Dermis blood vessel endothelial cell (primary cell): ENCODE measurements around the gene FOXD2. TPM values are rescaled to one million over a fixed set of nuclear protein-coding genes. Genes with fewer than 3 reads are reported as not detected.
"Not testable (repeated sequence)": the region's sequence is repeated elsewhere in the genome, so short reads cannot be mapped to it uniquely, and the experiment has no call there.

Experiments
- DNase-seq: peaks from one replicate; pipeline ENCODE4 v3.0.0; 2010
- total RNA-seq: library from RNA; depleted of rRNA; stranded (reverse); fragments of >200 nt; gene quantifications from 2 replicates; pipeline ENCODE4 v1.2.3, GENCODE V29; 2014

The FOXD2 gene
- total RNA-seq, 1 donor from 2014 or later, result under 0.01 TPM

DNA sequence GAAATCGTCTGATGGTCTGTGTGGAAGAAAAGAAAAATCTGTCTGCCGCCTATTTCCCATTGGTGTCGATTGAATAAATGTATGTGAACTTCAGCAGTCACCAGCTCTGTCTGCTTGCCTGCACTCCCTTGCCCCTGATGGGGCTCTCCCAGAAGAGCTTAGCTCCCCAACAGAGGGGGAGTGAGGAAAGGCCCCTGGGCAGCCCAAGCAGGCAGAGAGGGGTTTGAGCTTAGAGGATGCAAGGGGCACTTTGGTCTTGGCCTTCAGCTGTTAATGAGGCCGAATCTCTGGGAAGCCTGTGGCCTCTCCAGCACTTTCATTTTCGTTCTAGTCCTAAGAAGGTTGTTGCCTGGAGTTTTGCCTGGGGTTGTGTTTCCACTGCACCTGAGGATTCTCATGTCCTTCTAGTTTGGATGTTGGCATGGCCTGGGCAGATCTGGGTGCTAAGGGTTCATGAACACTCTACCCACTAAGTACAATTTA, 2.8 kb downstream of the FOXD2 start:
- DNase-seq, result no peak

DNA sequence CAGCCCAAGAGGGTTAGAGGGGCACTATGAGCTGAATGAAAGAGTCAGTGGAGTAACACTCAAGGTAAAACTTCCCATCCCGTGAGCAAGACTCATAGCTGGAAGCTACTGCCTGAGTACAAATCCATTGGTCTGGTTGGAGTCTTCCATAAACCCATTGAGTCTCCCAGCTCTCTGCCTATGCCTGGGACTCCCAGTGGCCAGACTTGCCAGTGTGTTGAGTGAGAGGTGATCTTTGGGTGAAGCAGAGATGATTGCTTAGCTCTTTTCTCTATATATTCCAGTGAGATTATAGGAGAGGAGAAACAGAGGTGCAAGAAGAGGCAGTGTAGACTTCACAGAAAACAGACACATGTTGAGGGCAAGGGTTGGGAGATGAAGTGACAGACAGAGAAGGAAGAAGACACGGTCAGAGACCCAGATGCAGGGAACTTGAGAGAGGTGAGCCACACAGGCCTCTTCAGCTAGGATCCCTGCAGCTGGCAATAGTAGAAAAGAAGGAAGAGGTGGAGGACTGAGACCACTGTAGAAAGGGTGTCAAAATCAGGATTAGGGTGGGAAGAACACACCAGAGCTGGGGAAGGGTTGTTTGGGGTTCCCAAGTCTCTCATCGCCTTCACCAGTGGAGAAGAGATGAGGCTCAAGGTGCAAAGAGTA, 3.7 kb downstream of the FOXD2 start:
- DNase-seq, result no peak

DNA sequence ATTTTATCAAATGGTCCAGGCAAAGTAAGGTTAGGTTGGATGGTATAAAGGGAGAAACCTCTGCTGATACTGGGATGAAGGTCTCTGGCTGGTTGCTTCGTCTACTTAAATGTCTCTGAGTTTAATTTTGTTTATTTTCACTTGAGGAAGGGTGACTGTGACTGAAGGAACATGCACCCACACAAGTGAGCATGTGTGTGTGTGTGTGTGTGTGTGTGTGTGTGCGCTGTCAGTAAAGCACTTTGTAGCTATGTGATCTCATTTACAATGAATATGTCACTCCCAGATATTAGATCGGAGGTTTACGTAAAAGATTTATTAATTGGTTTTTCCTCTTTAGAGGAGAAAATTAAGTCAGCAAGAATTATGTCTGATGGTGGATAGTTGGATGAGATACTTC, 4.4 kb downstream of the FOXD2 start:
- no peak for DNase-seq

DNA sequence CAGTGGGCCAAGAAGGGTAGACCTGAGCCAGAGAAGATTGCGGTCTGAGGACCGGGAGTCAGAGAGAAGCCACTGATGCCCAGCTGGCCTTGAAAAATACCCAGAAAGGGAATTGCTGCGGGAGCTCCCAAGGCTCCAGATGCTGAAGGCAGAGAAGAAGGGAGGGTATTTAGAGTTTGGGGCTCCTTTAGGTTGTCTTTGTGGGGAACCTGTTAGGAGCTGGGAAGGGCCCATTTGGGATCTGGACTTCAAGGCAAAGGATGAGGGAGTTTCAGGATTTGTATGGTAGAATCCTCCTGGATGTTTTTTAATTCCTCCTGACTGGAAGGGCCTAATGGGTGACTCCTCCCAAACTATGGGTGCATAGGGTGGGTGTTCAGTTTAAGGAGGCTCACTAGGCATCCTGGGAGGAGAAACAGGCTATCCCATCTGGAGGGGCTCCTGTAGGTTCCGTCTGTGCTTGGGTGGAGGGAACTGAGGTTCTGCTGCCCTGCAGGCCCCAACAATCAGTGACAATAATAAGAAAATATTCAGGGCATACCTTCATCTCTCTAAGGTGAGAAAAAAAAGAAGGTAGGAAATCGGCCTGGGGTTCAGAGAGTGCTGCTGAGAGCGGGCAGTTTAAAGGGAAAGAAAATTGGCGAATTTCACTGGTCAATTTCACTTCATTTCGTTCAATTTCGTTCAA, 5.1 kb downstream of the FOXD2 start:
- DNase-seq, result no peak

DNA sequence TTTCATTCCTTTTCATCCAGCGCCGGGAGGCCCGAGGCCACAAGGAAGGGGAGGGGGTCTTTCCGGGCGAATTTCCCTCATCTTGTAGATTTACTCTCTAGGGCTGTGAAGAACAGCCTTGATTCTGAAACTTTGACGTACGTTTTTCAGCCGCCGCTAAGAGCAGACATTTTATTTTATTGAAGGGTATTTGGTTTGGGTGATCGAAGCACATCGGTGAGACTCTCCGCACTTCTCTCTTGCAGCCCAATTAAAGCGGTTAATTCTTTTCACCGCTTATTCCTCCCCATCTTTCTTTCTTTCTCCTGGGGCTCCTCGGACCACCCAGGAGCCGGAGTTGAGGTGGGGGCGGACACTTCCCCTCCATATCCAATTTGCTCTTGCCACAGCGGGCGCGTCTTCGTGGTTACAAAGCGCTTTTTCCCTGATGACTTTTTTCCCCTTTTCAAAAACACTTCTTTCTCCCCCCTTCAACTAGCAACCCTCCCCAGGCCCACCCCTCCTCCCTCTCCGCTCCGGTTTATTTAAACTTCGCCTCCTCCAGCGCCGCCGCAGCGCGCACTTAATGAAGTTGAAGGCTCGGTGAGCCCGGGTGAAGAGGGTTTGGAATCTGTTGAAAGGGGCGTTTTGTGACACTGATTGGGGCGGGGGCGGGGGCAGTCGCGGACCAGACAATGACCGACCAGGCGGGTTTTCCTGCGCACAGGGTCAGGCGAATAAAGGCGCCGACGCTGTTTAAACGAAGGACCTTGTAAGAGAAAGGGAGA, 5.9 kb downstream of the FOXD2 start:
- DNase-seq, result no peak

DNA sequence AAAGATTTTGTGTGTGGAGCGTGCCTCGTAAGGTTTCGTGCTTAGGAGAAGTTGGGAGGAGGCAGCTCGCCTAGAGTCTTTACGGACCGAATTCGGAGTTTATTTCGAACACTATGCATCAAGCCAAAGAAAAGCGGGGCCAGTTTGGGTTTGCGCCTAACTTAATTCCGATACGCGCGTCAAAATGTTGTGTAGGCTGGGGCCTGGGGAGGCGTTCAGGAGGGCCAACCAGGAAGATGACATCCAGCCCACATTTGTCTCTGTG, 6.4 kb downstream of the FOXD2 start:
- no peak for DNase-seq

DNA sequence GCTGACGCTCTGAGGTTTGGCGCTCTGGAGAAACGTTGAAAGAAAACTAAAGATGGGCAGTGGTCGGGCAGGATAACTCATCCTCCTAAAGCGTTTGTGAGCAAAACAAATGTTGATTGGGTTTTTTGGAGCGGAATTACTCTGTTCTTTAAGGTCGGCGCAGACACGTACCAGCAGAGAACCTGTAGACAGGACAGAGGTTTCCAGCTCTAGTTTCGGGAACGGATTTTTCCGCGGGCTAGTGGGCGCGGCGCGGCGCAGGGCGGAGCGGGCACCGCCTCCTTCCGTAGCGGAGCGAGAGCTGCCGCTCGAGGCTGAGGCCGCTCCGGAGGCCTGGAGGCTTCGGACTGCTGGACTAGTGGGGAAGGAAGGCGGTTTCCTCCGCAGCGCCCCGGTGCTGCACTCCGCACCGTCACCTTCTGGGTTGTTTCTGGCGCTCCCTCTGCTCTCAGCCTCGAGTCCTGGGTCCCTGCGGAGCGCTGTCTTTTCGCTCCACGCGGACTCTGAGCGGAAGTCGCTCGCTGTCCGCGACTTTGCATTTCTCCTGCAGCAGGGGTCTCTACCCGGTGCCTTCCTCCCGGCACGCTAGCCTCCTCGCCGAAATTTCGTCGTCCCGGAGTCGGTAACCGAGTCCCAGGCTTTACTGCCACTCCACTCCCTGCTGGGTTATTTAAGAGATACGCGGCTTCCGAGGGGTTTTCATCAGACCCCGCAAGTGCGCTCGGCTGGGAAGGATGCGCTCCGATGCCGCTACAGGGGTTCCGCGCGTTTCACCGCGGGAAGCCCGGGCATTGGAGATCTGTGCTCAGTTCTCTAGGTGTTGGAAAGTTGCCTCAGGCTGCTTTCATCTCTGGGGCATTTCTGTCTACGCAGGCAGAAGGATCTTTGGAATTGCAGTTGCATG, 7.0 kb downstream of the FOXD2 start:
- DNase-seq, result no peak

DNA sequence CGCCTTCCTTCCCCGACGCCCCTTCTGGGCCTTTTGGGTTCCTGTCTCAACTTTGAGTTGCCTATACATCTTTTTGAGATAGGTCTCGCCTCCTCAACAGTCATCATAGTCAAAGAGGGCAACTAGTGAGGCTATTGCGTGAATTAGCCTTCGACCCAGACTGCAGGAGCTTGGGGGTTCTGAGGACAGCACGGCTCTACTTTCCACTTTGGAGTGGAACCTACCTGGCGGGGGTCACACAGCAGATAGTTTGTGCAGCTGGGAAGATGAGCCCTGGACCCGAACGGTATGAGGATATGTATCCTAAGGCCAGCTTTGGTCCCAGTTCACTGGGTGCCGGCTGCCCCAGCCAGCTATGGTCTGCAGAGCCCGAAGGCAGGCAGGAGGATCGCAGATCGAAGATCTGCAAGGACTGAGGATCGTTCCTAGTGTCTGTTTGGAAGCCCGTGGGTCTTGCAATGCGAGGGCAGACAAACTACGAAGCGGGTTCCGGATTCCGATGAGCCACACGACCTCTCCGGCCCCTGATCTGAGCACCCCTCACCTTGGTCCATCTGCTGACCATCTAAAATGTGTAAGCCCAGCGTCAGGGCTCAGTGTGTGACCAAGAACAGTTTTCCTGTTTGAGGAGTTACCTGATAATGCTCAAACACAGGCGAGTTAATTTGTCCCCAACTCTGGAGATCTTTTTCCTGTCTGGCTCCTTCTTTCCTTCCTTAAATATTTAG, 8.1 kb downstream of the FOXD2 start:
- no peak for DNase-seq

DNA sequence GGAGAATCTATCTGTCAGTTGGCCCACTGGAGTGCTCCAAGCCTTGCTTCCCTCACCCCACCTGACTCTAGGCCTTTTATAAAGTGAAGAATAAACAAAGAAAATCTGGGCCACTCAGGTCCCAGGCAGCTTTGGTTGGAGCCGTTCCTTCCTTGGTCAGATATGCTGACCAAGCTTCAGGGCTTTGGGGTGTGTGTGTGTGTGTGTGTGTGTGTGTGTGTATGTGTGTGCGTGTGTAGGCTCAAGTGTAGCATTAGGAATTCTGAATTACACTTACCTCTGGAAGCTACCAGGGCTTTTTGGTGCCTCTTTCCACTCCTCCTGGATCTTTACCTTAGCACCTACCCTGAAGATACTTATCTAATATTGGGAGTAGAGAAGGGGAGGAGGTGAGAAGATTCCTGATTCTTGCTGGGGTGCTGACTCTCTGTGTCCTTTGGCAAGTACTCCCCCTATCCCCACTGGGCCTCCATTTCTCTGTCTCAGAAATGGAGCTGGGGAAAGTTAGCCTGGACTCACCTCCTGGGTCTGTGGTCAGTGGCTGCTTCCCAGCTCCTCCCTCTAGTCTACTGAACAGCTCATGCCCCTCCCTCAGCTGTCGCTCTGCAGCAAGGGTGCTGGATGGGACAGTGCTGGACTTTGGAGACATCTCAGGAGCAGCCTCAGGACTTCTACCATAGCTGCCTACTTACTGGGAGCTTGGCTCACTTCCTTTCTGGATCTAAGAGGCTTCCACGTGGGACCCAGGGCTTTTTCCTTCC, 10.8 kb downstream of the FOXD2 start:
- DNase-seq, result no peak

DNA sequence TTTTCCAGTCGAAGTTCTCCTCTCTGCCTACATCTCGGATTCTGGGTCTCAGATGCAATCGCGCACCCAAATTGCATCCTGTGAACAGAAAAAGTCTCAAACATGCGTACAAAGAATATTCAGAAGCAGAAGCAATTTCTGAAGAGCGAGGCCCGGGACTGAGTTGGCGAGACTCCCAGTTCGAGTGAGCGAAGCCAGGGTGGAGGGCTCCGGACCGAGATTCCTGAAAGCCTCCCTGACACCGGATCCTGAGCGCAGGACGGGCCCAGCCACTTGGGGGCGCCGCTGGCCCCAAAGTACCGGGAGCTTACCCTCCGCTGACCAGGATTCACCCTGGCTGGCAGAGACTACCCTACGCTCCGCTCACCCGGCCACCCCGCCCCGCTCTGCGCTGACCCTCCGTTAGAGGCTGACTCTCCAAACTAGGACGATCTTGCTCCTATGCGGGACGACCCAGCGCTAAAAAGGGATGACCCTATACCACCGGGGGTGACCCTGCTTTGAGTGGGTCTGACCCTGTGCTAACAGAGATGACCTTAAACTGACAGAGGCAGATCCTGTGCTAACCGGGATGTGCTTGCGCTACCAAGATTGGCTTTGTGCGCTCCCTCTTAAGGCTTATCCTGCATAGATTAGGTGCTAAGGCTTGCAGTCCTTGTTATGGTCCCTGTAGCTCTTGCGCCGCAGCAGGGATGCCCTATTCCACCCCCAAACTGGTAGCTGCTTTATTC, 12.1 kb downstream of the FOXD2 start:
- peak; percentile 47 for DNase-seq

DNA sequence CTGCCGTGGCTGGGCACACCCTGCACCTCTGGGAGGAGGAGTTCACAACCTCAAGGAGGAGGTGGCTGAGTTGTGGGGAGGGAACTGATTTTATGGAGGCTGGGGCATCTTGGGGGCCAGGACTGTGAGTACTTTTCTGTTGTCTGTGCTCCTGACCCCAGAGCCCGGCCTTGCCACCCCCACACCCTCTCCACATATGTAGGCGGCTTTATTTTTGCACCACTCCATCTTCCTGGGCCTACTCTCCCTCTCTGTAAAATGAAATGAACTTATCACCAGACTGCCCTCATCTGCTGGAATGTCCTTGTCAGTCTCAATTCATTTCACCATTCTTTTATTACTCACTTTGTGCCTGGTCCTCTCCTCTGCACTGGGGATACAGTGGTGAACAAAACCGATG, 12.8 kb downstream of the FOXD2 start:
- no peak for DNase-seq

DNA sequence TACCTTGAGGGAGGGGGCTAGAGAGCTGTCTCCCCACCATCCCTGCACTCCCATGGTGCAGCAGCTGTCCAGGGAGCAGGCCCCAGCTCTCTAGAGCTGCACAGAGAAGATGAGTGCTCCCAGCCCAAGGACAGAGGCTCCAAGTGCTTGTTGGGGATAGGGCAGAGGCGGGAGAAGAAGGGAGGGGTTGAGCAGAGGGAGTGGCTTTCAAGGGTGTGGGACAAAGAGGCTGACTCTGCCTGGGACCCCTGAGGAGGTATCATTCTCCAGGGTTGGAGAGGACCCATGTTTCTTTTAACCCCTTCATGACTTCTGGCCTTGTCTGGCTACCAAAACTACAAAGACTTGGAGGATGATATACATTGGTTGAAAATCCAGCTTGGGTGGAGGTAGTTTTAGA, 14.6 kb downstream of the FOXD2 start:
- DNase-seq, result no peak

DNA sequence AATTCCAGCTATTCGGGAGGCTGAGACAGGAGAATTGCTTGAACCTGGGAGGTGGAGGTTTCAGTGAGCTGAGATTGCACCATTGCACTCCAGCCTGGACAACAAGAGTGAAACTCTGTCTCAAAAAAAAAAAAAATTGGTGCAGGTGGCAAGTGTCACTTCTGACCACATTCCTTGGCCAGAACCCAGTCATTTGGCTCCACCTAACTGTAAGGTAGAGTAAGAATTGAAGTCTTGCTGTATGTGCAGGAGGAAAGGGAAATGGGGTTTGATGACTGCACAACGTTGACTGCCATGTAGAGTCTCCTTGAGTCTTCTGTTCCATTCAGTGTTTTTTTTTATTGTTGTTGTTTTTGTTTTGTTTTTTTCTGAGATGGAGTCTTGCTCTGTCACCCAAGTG, 16.1 kb downstream of the FOXD2 start:
- not testable (repeated sequence) for DNase-seq

DNA sequence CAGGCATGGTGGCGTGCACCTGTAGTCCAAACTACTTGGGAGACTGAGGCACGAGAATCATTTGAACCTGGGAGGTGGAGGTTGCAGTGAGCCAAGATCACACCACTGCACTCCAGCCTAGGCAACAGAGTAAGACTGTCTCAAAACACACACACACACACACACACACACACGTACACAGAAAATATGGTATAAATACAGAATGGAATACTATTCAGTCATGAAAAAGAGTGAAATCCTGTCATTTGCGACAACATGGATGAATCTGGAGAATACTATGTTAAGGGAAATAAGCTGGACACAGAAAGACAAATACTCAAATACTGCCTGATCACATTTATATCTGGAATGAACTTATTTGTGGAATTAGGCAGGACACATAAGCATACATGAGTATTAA, 18.4 kb downstream of the FOXD2 start:
- DNase-seq, result no peak

DNA sequence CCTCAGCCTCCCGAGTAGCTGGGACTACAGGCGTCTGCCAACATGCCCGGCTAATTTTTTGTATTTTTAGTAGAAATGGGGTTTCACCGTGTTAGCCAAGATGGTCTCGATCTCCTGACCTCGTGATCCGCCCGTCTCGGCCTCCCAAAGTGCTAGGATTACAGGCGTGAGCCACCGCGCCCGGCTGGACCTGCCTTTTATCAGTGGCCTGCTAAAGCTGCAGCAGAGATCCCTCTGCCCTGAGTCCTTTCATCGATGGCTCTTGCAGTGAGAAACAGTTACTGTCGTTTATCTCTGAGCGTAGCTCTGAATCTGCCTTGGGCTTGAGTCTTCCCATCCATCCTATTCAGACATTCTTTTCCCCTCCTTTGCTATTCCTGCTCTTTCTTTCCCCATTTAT, 19.7 kb downstream of the FOXD2 start:
- not testable (repeated sequence) for DNase-seq

DNA sequence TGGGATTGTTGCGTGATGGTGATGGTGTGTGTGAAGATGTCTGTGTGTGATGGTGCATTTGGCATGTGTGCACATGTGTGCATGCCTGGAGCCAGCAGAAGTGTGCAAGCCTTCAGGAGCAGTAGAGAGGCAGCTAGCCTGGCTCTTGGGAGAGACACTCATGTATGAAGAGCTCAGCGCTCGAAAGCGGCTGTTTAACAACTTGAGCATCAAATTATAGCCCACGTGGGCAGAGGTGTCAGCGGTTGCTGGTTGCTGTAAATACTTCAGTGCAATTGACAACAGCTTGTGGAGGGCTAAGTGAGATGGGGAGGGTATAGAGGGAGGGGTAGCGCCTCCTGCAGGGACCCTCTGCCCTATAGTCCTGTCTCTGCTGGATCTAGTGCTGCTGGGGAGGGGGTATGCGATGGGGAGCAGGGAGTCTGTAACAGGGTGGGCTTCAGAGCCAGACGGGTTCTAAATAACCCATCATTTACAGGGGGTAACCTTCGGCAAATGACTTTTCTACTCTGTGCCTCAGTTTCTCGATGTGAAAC, 21.5 kb downstream of the FOXD2 start:
- DNase-seq, result no peak

DNA sequence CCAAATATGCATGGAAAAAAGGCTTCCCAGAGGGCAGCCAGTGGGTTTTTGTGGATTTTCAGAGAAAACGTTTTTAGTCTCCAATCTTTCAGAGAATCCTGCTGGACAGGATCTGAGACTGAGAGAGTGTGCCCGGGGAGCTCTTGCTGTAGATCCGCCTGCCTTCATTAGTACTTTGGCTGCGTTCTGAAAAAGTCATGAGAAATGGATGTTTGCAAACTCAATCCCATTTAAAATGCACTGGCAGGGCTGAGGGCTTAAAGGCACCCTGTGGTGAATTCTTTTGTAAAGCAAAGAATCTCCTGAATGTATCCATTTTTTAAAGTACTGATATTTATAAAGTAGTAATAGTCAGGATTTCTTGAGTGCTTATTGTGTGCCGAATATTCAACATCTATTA, 22.2 kb downstream of the FOXD2 start:
- no peak for DNase-seq

DNA sequence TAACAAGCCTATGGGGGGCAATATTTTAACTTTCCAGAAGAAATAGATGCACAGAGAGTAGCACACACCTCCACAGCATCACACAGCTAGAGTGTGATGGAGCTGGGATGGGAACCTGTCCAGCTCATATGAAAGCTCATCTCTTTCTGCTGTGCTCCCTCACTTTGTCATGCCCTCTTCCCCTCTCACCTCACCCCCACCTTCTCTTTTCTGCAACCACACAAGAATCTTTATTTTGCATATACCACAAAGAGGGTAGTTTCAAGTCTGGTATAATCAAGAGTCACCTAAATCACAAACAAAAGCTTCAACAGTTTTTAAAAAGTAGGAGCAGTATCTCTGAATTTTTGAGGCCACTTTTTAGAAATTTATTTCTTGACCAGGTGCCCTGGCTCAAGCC, 22.6 kb downstream of the FOXD2 start:
- no peak for DNase-seq

DNA sequence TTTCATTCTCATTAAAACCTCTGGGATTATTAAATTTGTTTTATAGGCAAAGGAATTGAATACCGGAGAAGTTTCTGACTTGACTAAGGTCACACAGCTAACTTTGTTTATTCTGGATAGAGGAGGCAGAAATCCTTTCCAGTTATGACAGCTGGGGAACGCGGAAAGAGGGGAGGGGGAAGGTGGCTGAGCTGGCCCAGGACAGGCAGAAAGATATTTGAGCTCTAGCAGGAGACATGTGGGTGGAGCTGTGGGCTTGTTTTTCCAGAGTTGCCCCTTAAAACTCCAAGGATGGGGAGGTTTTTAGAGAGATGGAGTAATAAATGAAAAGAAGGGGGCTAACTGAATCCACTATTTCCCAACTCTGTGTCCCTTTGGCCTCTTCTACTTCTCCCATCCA, 27.8 kb downstream of the FOXD2 start:
- DNase-seq, result no peak

DNA sequence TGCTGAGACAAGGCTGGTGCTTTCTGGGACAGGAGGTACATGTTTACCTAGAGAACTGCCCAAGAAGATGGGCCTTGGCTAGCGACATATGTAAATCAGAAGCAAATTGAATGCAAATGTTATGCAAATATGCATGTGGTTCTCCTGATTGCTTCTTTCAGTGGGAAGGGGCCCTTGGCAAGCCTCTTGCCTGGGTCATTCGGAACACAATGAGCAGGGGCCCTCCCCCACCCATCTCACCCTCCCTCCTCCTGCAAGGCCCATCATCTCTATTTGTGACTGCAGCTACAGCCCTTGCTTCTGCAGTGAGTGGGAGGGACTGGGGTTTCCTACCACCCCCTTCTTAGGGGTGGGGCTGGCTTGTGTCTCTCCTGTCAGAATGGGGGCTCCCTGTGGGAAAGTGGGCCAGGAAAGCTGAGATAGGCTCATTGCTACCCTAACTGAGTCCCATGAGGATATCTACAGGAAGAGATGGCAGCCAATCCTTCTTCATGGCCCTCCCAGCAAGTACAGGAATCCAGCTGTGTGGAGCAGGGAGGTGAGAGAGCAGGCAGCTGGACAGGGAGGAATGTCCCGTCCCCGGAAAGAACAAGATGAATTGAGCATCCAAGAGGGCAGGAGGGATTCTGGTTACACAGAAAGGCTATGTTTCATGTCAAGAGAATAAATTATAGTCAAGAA, 31.0 kb downstream of the FOXD2 start:
- DNase-seq, result no peak
